Neural progenitor cell (in vitro differentiated cells): ENCODE results near the gene MYH2. TPM values are rescaled to one million over a fixed set of nuclear protein-coding genes. Genes with fewer than 3 reads are reported as not detected.

Source experiments
- DNase-seq: peaks from one replicate; pipeline ENCODE4 v3.0.0-alpha.2; 2016; ENCODE audit warnings: low spot score
- H2AFZ ChIP-seq: fragments of 200-600 bp; sonication (generic); replicated peaks from 2 replicates; pipeline ENCODE4 v1.6.1; 2016; ENCODE audit warnings: antibody characterized with exemption
- H3F3A ChIP-seq: fragments of 200-600 bp; sonication (generic); 2 replicates; pipeline ENCODE4 v1.6.1; 2016; ENCODE audit warnings: antibody characterized with exemption, low read depth
- H3K27ac ChIP-seq: fragments of 200-600 bp; sonication (generic); 2 replicates; pipeline ENCODE4 v1.5.1; 2016; ENCODE audit warnings: mild to moderate bottlenecking
- H3K27me3 ChIP-seq: fragments of 200-600 bp; sonication (generic); 2 replicates; pipeline ENCODE4 v1.6.1; 2016; ENCODE audit warnings: mild to moderate bottlenecking, moderate library complexity
- H3K36me3 ChIP-seq: fragments of 200-600 bp; sonication (generic); 2 replicates; pipeline ENCODE4 v1.5.1; 2016
- H3K4me1 ChIP-seq: fragments of 200-600 bp; sonication (generic); 2 replicates; pipeline ENCODE4 v1.6.1; 2016; ENCODE audit warnings: mixed run types
- H3K4me2 ChIP-seq: fragments of 200-600 bp; sonication (generic); 2 replicates; pipeline ENCODE4 v1.6.1; 2016
- H3K4me3 ChIP-seq: fragments of 200-600 bp; sonication (generic); 2 replicates; pipeline ENCODE4 v1.5.1; 2016
- H3K79me2 ChIP-seq: fragments of 200-600 bp; sonication (generic); 2 replicates; pipeline ENCODE4 v1.6.1; 2016; ENCODE audit warnings: low read depth
- H3K9ac ChIP-seq: fragments of 200-600 bp; sonication (generic); 2 replicates; pipeline ENCODE4 v1.6.1; 2016
- H3K9me3 ChIP-seq: fragments of 200-600 bp; sonication (generic); 2 replicates; pipeline ENCODE4 v1.5.1; 2016; ENCODE audit warnings: low read depth
- H4K20me1 ChIP-seq: fragments of 200-600 bp; sonication (generic); 2 replicates; pipeline ENCODE4 v1.6.1; 2016; ENCODE audit warnings: low read depth
- H3K27ac Mint-ChIP-seq: 3 replicates; pipeline ENCODE4 v1.8.0; 2021; ENCODE audit warnings: mixed read lengths
- H3K27me3 Mint-ChIP-seq: 2 replicates; pipeline ENCODE4 v1.8.0; 2022; ENCODE audit warnings: low read depth, mild to moderate bottlenecking, inconsistent platforms, moderate library complexity, mixed read lengths; ENCODE audit not compliant: insufficient read depth
- H3K36me3 Mint-ChIP-seq: 3 replicates; pipeline ENCODE4 v1.8.0; 2021; ENCODE audit warnings: mixed read lengths
- H3K4me1 Mint-ChIP-seq: 3 replicates; pipeline ENCODE4 v1.8.0; 2021; ENCODE audit warnings: mixed read lengths
- H3K4me3 Mint-ChIP-seq: 3 replicates; pipeline ENCODE4 v1.8.0; 2021; ENCODE audit warnings: mild to moderate bottlenecking, moderate library complexity, mixed read lengths
- H3K9me3 Mint-ChIP-seq: 3 replicates; pipeline ENCODE4 v1.8.0; 2020; ENCODE audit warnings: mixed read lengths
- EZH2 ChIP-seq: fragments of 200-600 bp; sonication (generic); IDR thresholded peaks from 2 replicates; pipeline ENCODE4 v1.6.1; 2017; ENCODE audit warnings: antibody characterized with exemption, mild to moderate bottlenecking, moderate library complexity
- EZH2phosphoT487 ChIP-seq: fragments of 200-600 bp; sonication (generic); IDR thresholded peaks from 2 replicates; pipeline ENCODE4 v1.6.1; 2017; ENCODE audit warnings: antibody characterized with exemption
- total RNA-seq: library from RNA; depleted of rRNA; stranded (reverse); fragments of >200 nt; gene quantifications from 2 replicates; pipeline ENCODE4 v1.2.3, GENCODE V29; 2015; ENCODE audit warnings: low replicate concordance
- TF ChIP-seq, protein P1 (sequence below): fragments of 200-600 bp; sonication (generic); IDR thresholded peaks from 2 replicates; pipeline ENCODE4 v1.5.1; 2017; ENCODE audit warnings: antibody characterized with exemption, mild to moderate bottlenecking

The MYH2 gene
- total RNA-seq, 1 donor from 2014 or later: 0.19 TPM

DNA sequence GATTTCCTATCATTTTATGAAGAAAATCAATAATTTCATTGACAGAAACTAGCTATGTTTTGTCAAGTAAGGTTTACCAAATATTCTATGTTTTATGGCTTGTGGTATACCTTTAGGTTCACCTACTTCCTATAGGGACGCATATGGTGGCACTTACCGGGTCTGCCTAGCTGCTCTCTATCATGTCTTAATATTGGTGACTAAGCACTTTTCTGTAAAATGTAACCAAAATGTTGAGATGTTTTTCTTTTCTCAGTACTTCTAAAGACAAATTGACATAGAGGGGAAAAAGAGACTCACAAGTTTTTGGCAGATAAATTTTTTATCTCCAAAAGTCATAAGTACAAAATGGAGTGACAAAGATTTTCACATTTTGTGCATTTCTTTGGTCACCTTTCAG is 57.5 kb downstream of the MYH2 start:
- H3K79me2 ChIP-seq: no peaks in the 10 kb centered on the region
- H4K20me1 ChIP-seq: no peaks in the 10 kb centered on the region
- H3K27ac ChIP-seq: no peak overlapping the region
- Mint-ChIP-seq H3K9me3 (peaks cover 9% of the 10 kb centered on the region), H3K27ac (no peak overlapping the region), H3K27me3 (no peaks in the 10 kb centered on the region), H3K4me3 (no peak overlapping the region), H3K36me3 (no peaks in the 10 kb centered on the region), H3K4me1 (no peaks in the 10 kb centered on the region)
- no peaks in the 10 kb centered on the region for H3K4me1 ChIP-seq
- no peak overlapping the region for H3K4me2 ChIP-seq
- H3K27me3 ChIP-seq: no peaks in the 10 kb centered on the region
- H2AFZ ChIP-seq: no peak overlapping the region
- no peaks in the 10 kb centered on the region for H3K9me3 ChIP-seq
- H3F3A ChIP-seq: no peaks in the 10 kb centered on the region
- no peak for DNase-seq
- H3K4me3 ChIP-seq: no peak overlapping the region
- H3K36me3 ChIP-seq: peaks cover 4% of the 10 kb centered on the region
- H3K9ac ChIP-seq: no peak overlapping the region
- TF ChIP-seq EZH2 (no peak), EZH2phosphoT487 (no peak)
- TF ChIP-seq, protein P1, sequence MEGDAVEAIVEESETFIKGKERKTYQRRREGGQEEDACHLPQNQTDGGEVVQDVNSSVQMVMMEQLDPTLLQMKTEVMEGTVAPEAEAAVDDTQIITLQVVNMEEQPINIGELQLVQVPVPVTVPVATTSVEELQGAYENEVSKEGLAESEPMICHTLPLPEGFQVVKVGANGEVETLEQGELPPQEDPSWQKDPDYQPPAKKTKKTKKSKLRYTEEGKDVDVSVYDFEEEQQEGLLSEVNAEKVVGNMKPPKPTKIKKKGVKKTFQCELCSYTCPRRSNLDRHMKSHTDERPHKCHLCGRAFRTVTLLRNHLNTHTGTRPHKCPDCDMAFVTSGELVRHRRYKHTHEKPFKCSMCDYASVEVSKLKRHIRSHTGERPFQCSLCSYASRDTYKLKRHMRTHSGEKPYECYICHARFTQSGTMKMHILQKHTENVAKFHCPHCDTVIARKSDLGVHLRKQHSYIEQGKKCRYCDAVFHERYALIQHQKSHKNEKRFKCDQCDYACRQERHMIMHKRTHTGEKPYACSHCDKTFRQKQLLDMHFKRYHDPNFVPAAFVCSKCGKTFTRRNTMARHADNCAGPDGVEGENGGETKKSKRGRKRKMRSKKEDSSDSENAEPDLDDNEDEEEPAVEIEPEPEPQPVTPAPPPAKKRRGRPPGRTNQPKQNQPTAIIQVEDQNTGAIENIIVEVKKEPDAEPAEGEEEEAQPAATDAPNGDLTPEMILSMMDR: no peak

DNA sequence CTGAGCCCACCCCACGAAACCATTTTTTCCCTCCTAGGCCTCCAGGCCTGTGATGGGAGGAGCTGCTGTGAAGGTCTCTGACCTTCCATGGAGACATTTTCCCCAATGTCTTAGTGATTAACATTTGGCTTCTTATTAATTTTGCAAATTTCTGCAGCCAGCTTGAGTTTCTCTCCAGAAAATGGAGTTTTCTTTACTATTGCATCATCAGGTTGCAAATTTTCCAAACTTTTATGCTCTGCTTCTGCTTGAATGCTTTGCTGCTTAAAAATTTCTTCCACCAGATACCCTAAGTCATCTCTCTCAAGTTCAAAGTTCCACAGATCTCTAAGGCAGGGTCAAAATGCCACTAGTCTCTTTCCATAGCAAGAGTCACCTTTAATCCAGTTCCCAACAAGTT is 67.2 kb downstream of the MYH2 start:
- no peak overlapping the region for H2AFZ ChIP-seq
- DNase-seq: no peak
- Mint-ChIP-seq H3K27ac (no peak overlapping the region), H3K36me3 (no peaks in the 10 kb centered on the region), H3K27me3 (no peaks in the 10 kb centered on the region), H3K9me3 (peaks cover 21% of the 10 kb centered on the region), H3K4me1 (peaks cover 3% of the 10 kb centered on the region), H3K4me3 (no peak overlapping the region)
- H3F3A ChIP-seq: no peaks in the 10 kb centered on the region
- H3K27me3 ChIP-seq: no peaks in the 10 kb centered on the region
- no peaks in the 10 kb centered on the region for H3K79me2 ChIP-seq
- no peak overlapping the region for H3K9ac ChIP-seq
- peaks cover 4% of the 10 kb centered on the region for H3K9me3 ChIP-seq
- no peaks in the 10 kb centered on the region for H3K4me1 ChIP-seq
- no peaks in the 10 kb centered on the region for H4K20me1 ChIP-seq
- no peaks in the 10 kb centered on the region for H3K36me3 ChIP-seq
- no peak for TF ChIP-seq EZH2phosphoT487
- TF ChIP-seq, protein P1: no peak
- TF ChIP-seq EZH2: no peak
- H3K4me3 ChIP-seq: no peak overlapping the region
- H3K4me2 ChIP-seq: no peak overlapping the region
- H3K27ac ChIP-seq: no peak overlapping the region

DNA sequence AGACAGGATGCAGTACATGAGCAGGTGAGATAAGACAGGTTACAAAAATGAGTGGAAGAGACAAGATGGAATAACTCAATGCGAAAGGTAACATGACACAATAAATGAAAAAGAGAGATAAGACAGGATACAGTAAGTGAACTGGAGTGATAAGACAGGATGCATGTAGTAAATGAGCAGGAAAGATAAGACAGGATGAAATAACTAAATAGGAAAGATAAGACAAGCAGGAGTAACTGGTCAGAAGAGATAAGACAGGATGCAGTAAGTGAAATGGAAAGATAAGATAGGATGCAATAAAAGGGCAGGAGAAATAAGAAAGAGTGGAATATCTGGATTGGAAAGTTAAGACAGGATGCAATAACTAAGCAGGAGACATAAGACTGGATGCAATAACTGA is 71.8 kb downstream of the MYH2 start:
- Histone ChIP-seq H3K4me3 (no peak overlapping the region), H3K27me3 (no peaks in the 10 kb centered on the region), H3K9me3 (no peaks in the 10 kb centered on the region), H3K27ac (no peak overlapping the region), H4K20me1 (no peaks in the 10 kb centered on the region), H3K79me2 (no peaks in the 10 kb centered on the region), H3K36me3 (no peaks in the 10 kb centered on the region), H3F3A (no peaks in the 10 kb centered on the region), H3K4me2 (no peak overlapping the region), H2AFZ (no peak overlapping the region), H3K9ac (no peak overlapping the region), H3K4me1 (no peaks in the 10 kb centered on the region)
- H3K4me1 Mint-ChIP-seq: no peaks in the 10 kb centered on the region
- TF ChIP-seq, protein P1: no peak
- TF ChIP-seq EZH2phosphoT487: no peak
- TF ChIP-seq EZH2: no peak
- no peaks in the 10 kb centered on the region for H3K27me3 Mint-ChIP-seq
- DNase-seq: no peak
- no peak overlapping the region for H3K4me3 Mint-ChIP-seq
- no peaks in the 10 kb centered on the region for H3K36me3 Mint-ChIP-seq
- peaks cover 2% of the 10 kb centered on the region for H3K9me3 Mint-ChIP-seq
- H3K27ac Mint-ChIP-seq: no peak overlapping the region

DNA sequence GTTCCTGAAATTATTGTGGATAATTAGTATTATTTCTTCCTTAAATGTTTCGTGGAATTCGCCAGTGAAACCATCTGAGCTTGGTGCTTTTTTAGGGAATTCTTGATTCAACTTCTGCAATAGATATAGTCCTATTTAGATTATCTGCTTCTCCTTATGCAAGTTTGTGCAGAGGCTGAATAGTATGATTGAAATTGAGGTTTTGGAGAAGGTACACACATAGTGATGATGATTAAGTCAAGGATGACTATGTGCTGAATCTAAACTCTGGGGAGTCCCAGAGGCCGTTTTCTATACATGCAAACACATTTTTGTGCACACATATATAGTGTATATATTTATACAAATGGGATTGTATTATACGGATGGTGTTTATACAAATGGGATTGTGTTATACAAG is 74.9 kb downstream of the MYH2 start:
- H2AFZ ChIP-seq: no peak overlapping the region
- no peaks in the 10 kb centered on the region for H3K36me3 ChIP-seq
- H3K79me2 ChIP-seq: no peaks in the 10 kb centered on the region
- Mint-ChIP-seq H3K9me3 (no peaks in the 10 kb centered on the region), H3K36me3 (no peaks in the 10 kb centered on the region), H3K4me1 (no peaks in the 10 kb centered on the region), H3K4me3 (no peak overlapping the region), H3K27me3 (no peaks in the 10 kb centered on the region), H3K27ac (no peak overlapping the region)
- no peak overlapping the region for H3K4me2 ChIP-seq
- TF ChIP-seq, protein P1: no peak
- TF ChIP-seq EZH2phosphoT487: no peak
- no peak for TF ChIP-seq EZH2
- H3K9me3 ChIP-seq: no peaks in the 10 kb centered on the region
- no peaks in the 10 kb centered on the region for H4K20me1 ChIP-seq
- H3K27me3 ChIP-seq: no peaks in the 10 kb centered on the region
- H3K4me1 ChIP-seq: no peaks in the 10 kb centered on the region
- DNase-seq: no peak
- no peak overlapping the region for H3K4me3 ChIP-seq
- no peak overlapping the region for H3K27ac ChIP-seq
- H3K9ac ChIP-seq: no peak overlapping the region
- no peaks in the 10 kb centered on the region for H3F3A ChIP-seq
